GM04504 (cell line): ENCODE measurements around the gene GRAPL.
"Not testable (repeated sequence)": the region's sequence is repeated elsewhere in the genome, so short reads cannot be mapped to it uniquely, and the experiment has no call there.

Experiments
- DNase-seq: peaks from one replicate; pipeline ENCODE4 v3.0.0-alpha.2; 2012; ENCODE audit warnings: low read depth

Gene GRAPL

DNA sequence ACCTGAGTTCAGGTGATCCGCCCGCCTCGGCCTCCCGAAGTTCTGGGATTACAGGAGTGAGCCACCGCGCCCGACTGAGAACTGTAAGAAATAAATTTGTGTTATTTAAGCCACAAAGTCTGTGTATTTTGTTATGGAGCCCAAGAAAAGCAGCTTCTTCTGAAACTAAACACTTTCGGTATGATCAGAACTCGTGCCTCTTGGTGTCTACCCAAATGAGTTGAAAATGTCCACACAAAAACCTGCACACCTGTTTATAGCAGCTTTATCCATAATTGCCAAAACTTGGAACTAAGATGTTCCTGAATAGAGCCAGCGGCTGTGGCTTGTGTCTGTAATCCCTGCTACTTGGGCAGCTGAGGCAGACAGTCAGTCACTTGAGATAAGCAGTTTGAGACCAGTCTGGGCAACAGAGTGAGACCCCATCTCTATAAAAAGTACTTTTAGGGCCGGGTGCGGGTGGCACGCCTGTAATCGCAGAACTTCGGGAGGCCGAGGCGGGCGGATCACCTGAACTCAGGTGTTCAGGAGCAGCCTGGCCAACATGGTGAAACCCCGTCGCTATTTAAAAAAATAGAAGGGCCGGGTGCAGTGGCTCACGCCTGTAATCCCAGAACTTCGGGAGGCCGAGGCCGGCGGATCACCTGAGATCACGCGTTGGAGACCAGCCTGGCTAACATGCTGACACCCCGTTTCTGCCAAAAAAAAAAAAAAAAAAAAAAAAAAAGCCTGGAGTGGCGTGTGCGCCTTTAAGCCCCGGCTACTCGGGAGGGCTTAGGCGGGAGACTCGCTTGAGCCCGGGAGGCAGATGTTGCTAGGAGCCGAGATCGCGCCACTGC is 61.7 kb downstream of the GRAPL start:
- not testable (repeated sequence) for DNase-seq

DNA sequence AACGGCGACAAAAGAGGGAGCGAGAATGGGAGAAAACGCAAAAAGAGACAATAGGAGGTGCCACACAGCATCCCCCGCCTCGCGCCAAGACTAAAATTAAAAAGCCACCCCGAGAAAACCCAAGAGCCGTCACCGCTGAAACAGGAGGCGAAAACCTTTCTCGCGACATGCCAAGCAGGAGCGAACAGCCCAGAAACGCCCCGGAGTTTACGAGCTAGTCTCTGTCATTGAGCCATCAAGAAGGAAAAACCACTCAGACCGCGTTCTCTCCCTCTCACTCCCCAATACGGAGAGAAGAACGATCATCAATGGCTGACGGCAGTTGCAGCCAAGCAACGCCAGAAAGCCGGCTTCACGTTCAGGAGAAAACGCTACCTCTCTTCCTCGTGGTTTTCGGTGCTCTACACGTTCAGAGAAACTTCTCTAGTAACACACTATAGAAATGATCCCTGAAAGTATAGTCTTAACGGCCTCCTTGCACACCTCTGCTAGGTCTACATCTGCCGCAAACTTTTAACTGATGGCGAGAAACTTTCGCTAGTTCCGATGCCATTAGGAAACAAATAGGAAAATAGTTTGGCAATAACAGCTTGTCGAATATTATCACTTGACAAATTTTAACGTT is 62.5 kb downstream of the GRAPL start:
- not testable (repeated sequence) for DNase-seq

DNA sequence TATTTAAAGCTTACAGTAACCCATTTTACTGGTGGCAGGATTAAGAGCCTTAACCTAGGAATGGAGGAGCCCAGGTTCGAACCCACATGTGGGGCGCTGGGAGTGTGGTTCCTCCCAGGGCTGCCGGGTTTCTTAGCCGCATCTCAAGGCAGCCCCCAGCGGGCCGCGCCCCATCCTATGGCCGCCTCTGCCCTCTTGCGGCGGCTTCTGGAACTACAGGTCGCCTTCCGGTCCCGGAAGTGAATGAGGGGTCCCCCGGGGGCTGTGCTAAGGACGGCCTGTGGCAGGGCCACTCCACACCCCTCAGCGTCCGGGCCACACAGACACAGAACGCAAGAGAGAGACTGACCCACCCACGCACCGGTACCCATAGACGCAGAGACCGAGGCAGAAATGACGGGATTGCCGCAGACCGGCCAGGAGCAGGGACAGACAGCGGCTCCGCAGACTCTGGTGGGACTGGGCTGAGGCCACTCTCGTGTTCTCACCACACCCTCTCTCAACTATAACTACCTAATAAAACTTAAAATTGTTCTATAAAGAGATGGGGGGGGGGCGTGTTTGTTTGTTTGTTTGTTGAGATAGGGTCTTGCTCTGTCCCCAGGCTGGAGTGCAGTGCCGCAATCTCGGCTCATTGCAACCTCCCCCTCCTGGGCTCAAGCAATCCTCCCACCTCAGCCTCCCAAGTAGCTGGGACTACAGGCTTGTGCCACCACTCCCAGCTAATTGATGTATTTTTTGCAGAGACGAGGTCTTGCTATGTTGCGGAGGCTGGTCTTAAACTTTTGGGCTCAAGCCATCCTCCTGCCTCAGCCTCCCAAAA is 69.2 kb downstream of the GRAPL start:
- not testable (repeated sequence) for DNase-seq

DNA sequence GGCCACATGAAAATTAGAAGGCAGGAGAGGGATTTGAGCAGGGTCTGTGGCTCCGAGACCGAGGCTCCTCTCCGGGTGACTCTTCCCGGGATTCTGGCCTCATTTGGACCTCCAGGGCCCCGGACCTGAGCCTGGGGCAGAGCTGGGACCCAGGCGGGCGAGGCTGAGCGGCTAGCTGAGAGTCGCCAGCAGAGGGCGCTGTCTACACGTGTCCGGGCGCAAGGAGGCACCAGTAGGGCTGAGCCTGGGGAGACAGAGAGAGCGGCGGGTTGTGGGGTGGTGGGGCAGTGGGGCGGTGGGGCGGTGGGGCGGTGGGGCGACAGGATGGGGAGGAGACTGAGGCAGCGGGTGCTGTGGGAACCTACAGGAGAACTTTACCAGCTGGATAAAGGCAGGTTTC is 75.1 kb downstream of the GRAPL start:
- not testable (repeated sequence) for DNase-seq

DNA sequence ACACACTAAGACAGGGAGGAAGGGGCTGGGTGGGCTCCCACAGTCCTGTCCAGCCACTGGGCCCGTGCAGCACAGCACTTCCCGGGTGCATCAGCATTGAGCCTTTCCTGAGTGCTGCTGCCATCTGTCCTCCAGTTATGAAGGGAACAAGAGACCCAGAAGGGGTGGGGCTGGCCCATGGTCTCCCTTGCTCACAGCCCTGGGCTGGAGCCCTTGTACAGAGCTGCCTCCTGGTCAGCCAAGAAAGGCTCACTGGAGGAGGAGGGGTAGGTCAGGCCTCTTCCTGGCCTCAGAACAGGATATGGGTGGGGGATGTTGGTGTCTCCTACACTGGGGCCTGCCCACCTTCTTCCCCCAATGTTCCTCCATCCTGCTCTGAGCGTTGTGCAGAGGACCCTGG is 76.0 kb downstream of the GRAPL start:
- DNase-seq, result not testable (repeated sequence)
